Measurements from ENCODE around the gene SVOPL.

The SVOPL gene

DNA sequence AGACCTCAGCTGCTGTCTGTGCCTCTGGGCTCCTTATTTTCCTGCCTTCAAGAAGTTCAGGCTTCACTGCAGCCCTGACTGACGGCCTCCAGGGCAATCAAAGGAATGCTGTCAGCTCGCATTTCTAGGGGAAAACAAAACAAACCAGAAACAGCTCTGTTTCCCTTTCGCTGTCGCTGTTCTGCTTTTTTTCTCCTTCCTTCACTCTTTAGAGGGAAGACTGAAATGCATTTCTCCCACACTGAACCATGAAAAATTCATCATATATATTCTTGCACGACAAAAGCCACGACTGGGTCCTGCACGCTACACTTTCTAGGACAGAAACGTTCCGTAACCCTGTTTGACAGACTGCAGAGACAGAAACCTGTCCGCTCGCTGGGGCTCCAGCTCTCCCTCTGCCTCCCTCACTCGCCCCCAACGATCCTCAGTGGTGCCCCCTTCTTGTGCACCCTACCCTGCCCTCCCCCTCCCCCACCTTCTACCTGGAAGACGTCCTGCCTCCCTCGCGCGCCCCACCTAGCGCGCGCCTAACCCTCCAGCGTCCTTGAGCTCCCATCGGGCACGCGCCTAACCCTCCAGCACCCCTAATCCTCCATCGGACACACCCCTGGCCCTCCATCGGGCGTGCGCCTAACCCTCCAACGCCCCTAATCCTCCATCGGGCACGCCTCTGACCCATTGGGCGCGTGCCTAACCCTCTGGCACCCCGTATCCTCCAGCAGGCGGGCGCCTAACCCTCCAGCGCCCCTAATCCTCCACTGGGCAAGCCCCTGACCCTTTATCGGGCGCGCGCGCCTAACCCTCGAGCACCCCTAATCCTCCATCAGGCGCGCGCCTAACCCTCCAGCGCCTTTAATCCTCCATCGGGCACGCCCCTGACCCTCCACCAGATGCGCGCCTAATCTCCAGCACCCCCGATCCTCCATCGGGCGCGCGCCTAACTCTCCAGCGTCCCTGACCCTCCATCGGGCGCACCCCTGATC is 37.1 kb downstream of the SVOPL start:
- TF ChIP-seq, protein P1, sequence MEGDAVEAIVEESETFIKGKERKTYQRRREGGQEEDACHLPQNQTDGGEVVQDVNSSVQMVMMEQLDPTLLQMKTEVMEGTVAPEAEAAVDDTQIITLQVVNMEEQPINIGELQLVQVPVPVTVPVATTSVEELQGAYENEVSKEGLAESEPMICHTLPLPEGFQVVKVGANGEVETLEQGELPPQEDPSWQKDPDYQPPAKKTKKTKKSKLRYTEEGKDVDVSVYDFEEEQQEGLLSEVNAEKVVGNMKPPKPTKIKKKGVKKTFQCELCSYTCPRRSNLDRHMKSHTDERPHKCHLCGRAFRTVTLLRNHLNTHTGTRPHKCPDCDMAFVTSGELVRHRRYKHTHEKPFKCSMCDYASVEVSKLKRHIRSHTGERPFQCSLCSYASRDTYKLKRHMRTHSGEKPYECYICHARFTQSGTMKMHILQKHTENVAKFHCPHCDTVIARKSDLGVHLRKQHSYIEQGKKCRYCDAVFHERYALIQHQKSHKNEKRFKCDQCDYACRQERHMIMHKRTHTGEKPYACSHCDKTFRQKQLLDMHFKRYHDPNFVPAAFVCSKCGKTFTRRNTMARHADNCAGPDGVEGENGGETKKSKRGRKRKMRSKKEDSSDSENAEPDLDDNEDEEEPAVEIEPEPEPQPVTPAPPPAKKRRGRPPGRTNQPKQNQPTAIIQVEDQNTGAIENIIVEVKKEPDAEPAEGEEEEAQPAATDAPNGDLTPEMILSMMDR (IDR thresholded peaks at IDR 0.05; ENCODE audit: low read length): no peak
- TF ChIP-seq EZH2 (optimal IDR thresholded peaks at IDR 0.05; ENCODE audit: low read depth, low read length): no peak
- TF ChIP-seq EZH2phosphoT487 (IDR thresholded peaks at IDR 0.05; ENCODE audit: low read length): no peak
- H3K4me2 ChIP-seq (ENCODE audit: low read depth, low read length): no peak overlapping the region
- no peaks in the 10 kb centered on the region for H3F3A ChIP-seq (ENCODE audit: insufficient read depth, low read length)
- no peaks in the 10 kb centered on the region for H3K36me3 ChIP-seq (replicated peaks; ENCODE audit: insufficient read depth, low read length)
- H2AFZ ChIP-seq (ENCODE audit: low read length): no peak overlapping the region
- H3K4me3 ChIP-seq (ENCODE audit: low read length): no peak overlapping the region
- no peaks in the 10 kb centered on the region for H3K9me2 ChIP-seq (replicated peaks; ENCODE audit: insufficient read depth, low read length)
- H3K27me3 ChIP-seq (replicated peaks; ENCODE audit: insufficient read depth, low read length): no peaks in the 10 kb centered on the region
- H3K27ac ChIP-seq (ENCODE audit: low read length): no peak overlapping the region
- H3K79me2 ChIP-seq (ENCODE audit: low read length): no peaks in the 10 kb centered on the region
- no peaks in the 10 kb centered on the region for H3K9me3 ChIP-seq (replicated peaks; ENCODE audit: insufficient read depth, low read length)
- H4K20me1 ChIP-seq (ENCODE audit: insufficient read depth, low read length): no peaks in the 10 kb centered on the region
- no peak for DNase-seq
- H3K4me1 ChIP-seq (ENCODE audit: low read length): no peaks in the 10 kb centered on the region
- no peak overlapping the region for H3K9ac ChIP-seq (ENCODE audit: low read length)

DNA sequence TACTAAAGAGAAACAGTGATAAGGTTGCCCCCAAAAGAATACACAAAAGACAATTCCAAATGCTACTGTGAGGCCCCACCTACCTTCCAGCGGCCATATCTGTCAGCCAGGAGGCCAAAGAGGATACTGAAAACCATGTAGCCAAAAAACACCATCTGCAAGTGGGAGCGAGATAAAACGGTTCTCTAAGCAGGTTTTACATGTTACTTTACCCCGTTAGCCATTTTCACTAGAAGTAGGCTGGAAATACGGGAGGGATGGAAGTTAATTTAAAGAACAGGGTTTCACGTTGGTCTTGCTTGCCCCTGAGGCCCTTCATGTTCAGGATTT is 38.2 kb downstream of the SVOPL start:
- Histone ChIP-seq H3K36me3 (replicated peaks; ENCODE audit: insufficient read depth, low read length) (no peaks in the 10 kb centered on the region), H3K4me3 (ENCODE audit: low read length) (no peak overlapping the region), H3K9me3 (replicated peaks; ENCODE audit: insufficient read depth, low read length) (no peaks in the 10 kb centered on the region), H3K79me2 (ENCODE audit: low read length) (no peaks in the 10 kb centered on the region), H3K9ac (ENCODE audit: low read length) (no peak overlapping the region), H3K9me2 (replicated peaks; ENCODE audit: insufficient read depth, low read length) (no peaks in the 10 kb centered on the region), H2AFZ (ENCODE audit: low read length) (no peak overlapping the region), H3K4me2 (ENCODE audit: low read depth, low read length) (no peak overlapping the region), H3F3A (ENCODE audit: insufficient read depth, low read length) (no peaks in the 10 kb centered on the region), H4K20me1 (ENCODE audit: insufficient read depth, low read length) (no peaks in the 10 kb centered on the region), H3K27ac (ENCODE audit: low read length) (no peak overlapping the region), H3K4me1 (ENCODE audit: low read length) (no peaks in the 10 kb centered on the region), H3K27me3 (replicated peaks; ENCODE audit: insufficient read depth, low read length) (no peaks in the 10 kb centered on the region)
- DNase-seq: no peak
- TF ChIP-seq EZH2phosphoT487 (IDR thresholded peaks at IDR 0.05; ENCODE audit: low read length) (no peak), EZH2 (optimal IDR thresholded peaks at IDR 0.05; ENCODE audit: low read depth, low read length) (no peak)
- TF ChIP-seq, protein P1 (IDR thresholded peaks at IDR 0.05; ENCODE audit: low read length): no peak

DNA sequence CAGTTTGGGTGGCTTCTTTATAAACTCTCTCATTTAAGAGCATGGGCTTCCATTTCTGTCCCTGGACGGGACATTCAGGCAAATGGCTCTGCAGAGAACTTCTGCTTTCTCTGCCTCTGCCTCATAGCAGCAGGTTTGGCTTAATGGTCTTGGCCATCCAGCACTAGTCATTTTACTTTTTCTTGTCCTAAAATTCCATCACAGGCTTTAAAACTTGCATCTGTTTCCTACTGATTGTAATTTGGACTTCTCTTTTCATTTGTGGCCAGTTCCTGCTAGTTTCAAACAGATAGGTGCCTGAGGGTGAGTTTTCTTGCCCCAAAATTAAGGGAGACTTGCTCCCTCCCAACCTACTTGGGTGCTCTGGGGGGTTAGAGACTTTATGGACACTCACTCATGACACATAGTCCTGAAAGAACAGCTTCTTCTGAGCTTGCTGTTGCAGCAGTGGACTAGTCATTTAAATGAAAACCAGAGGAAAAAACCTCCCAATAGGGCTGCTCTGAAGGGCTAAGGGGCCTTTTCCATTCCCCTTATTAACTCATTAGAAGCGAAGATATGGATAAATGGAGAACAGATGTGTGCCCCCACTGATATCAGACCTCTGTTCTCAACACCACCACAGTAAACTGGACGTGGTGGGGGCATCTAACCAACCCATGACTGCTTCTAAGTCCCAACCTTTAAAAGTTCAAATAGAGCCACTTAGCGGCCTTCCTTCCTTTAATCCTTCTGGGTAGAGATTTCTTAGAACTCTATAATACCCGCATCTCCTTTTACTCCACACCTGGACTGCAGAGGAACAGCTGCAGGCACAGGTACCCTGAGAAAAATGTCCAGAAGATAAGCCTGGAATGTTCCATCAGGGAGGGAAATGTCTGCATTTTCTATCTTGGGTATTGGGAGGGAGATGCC is 38.8 kb downstream of the SVOPL start:
- Histone ChIP-seq H3K4me2 (ENCODE audit: low read depth, low read length) (no peak overlapping the region), H3K4me1 (ENCODE audit: low read length) (no peaks in the 10 kb centered on the region)

More for the DNA sequence above, 38.8 kb downstream of the SVOPL start:
- no peak overlapping the region for H3K9ac ChIP-seq (ENCODE audit: low read length)
- H3K9me2 ChIP-seq (replicated peaks; ENCODE audit: insufficient read depth, low read length): no peaks in the 10 kb centered on the region
- H3K36me3 ChIP-seq (replicated peaks; ENCODE audit: insufficient read depth, low read length): no peaks in the 10 kb centered on the region
- H3K27me3 ChIP-seq (replicated peaks; ENCODE audit: insufficient read depth, low read length): no peaks in the 10 kb centered on the region
- H3K4me3 ChIP-seq (ENCODE audit: low read length): no peak overlapping the region
- TF ChIP-seq, protein P1 (IDR thresholded peaks at IDR 0.05; ENCODE audit: low read length): no peak
- TF ChIP-seq EZH2 (optimal IDR thresholded peaks at IDR 0.05; ENCODE audit: low read depth, low read length): no peak
- TF ChIP-seq EZH2phosphoT487 (IDR thresholded peaks at IDR 0.05; ENCODE audit: low read length): no peak
- H3K27ac ChIP-seq (ENCODE audit: low read length): no peak overlapping the region
- no peaks in the 10 kb centered on the region for H3K9me3 ChIP-seq (replicated peaks; ENCODE audit: insufficient read depth, low read length)
- no peaks in the 10 kb centered on the region for H4K20me1 ChIP-seq (ENCODE audit: insufficient read depth, low read length)
- H3K79me2 ChIP-seq (ENCODE audit: low read length): no peaks in the 10 kb centered on the region
- no peak for DNase-seq
- no peaks in the 10 kb centered on the region for H3F3A ChIP-seq (ENCODE audit: insufficient read depth, low read length)
- H2AFZ ChIP-seq (ENCODE audit: low read length): no peak overlapping the region

Measured in MM.1S (cell line).